KMS-11 (cell line): ENCODE data around the gene SLC38A10.

ENCODE experiments used
- H2AFZ ChIP-seq: fragments of 200-600 bp; sonication (generic); 2 replicates; pipeline ENCODE4 v1.6.1; 2016; ENCODE audit warnings: antibody characterized with exemption, mixed run types, low read depth
- H3K27ac ChIP-seq: fragments of 200-600 bp; sonication (generic); 2 replicates; pipeline ENCODE4 v1.6.1; 2016; ENCODE audit warnings: mild to moderate bottlenecking, mixed run types
- H3K27me3 ChIP-seq: fragments of 200-600 bp; sonication (generic); 2 replicates; pipeline ENCODE4 v1.6.1; 2017; ENCODE audit warnings: mild to moderate bottlenecking, low read depth, mixed run types, moderate library complexity; ENCODE audit not compliant: insufficient read depth
- H3K36me3 ChIP-seq: fragments of 200-600 bp; sonication (generic); 2 replicates; pipeline ENCODE4 v1.6.1; 2017; ENCODE audit warnings: mild to moderate bottlenecking, mixed run types; ENCODE audit not compliant: insufficient read depth
- H3K4me1 ChIP-seq: fragments of 200-600 bp; sonication (generic); 2 replicates; pipeline ENCODE4 v1.6.1; 2016; ENCODE audit warnings: mild to moderate bottlenecking, low read depth, mixed run types; ENCODE audit not compliant: poor library complexity, severe bottlenecking
- H3K4me2 ChIP-seq: fragments of 200-600 bp; sonication (generic); 2 replicates; pipeline ENCODE4 v1.7.0; 2016; ENCODE audit warnings: mild to moderate bottlenecking, mixed run types
- H3K4me3 ChIP-seq: fragments of 200-600 bp; sonication (generic); IDR thresholded peaks from 2 replicates; pipeline ENCODE4 v1.6.1; 2017; ENCODE audit warnings: low read depth, low read length, mixed read lengths; ENCODE audit not compliant: insufficient read depth
- H3K79me2 ChIP-seq: fragments of 200-600 bp; sonication (generic); 2 replicates; pipeline ENCODE4 v1.6.1; 2016; ENCODE audit warnings: low read depth, mixed run types; ENCODE audit not compliant: insufficient read depth
- H3K9ac ChIP-seq: fragments of 200-600 bp; sonication (generic); 2 replicates; pipeline ENCODE4 v1.6.1; 2016; ENCODE audit warnings: mild to moderate bottlenecking, mixed run types
- H4K20me1 ChIP-seq: fragments of 200-600 bp; sonication (generic); 2 replicates; pipeline ENCODE4 v1.6.1; 2016; ENCODE audit warnings: mild to moderate bottlenecking, mixed run types; ENCODE audit not compliant: insufficient read depth
- CTCF ChIP-seq: fragments of 200-600 bp; sonication (generic); conservative IDR thresholded peaks from 2 replicates; pipeline ENCODE4 v1.6.1; 2017; ENCODE audit warnings: low read depth, mild to moderate bottlenecking, antibody characterized with exemption, low read length, moderate library complexity, mixed read lengths

The SLC38A10 gene

GRCh38 chr17:81204578-81204977, 90.5 kb downstream of the SLC38A10 start:
- H3K4me3 ChIP-seq = no peak overlapping the region
- H3K79me2 ChIP-seq = no peaks in the 10 kb centered on the region
- H3K36me3 ChIP-seq = no peaks in the 10 kb centered on the region
- no peaks in the 10 kb centered on the region for H4K20me1 ChIP-seq
- no peaks in the 10 kb centered on the region for H3K4me1 ChIP-seq
- no peak for TF ChIP-seq CTCF
- no peak overlapping the region for H3K27ac ChIP-seq
- H3K9ac ChIP-seq = no peak overlapping the region
- no peaks in the 10 kb centered on the region for H3K27me3 ChIP-seq
- H3K4me2 ChIP-seq = no peak overlapping the region
- H2AFZ ChIP-seq = no peak overlapping the region

- H3K27ac ChIP-seq = no peak overlapping the region
- no peak overlapping the region for H3K4me3 ChIP-seq
- no peak overlapping the region for H2AFZ ChIP-seq
- H3K27me3 ChIP-seq = no peaks in the 10 kb centered on the region
- no peak overlapping the region for H3K4me2 ChIP-seq
- H3K4me1 ChIP-seq = no peaks in the 10 kb centered on the region
- H3K79me2 ChIP-seq = no peaks in the 10 kb centered on the region
- H4K20me1 ChIP-seq = no peaks in the 10 kb centered on the region
- H3K36me3 ChIP-seq = no peaks in the 10 kb centered on the region
- no peak overlapping the region for H3K9ac ChIP-seq
- TF ChIP-seq CTCF = no peak
These were observed 92.0 kb downstream of the SLC38A10 start for GRCh38 chr17:81203136-81203535.

- TF ChIP-seq CTCF = no peak
- Histone ChIP-seq H3K4me3 (no peak overlapping the region), H3K79me2 (no peaks in the 10 kb centered on the region), H3K27ac (no peak overlapping the region), H3K4me2 (no peak overlapping the region), H4K20me1 (no peaks in the 10 kb centered on the region), H3K9ac (no peak overlapping the region), H3K27me3 (no peaks in the 10 kb centered on the region), H3K4me1 (no peaks in the 10 kb centered on the region), H2AFZ (no peak overlapping the region), H3K36me3 (no peaks in the 10 kb centered on the region)
These were observed 92.8 kb downstream of the SLC38A10 start for GRCh38 chr17:81202318-81202717.

- no peak overlapping the region for H3K9ac ChIP-seq
- H3K36me3 ChIP-seq = no peaks in the 10 kb centered on the region
- no peak overlapping the region for H3K4me2 ChIP-seq
- H3K79me2 ChIP-seq = no peaks in the 10 kb centered on the region
- H4K20me1 ChIP-seq = no peaks in the 10 kb centered on the region
- peak; percentile 74 for TF ChIP-seq CTCF
- H3K27me3 ChIP-seq = no peaks in the 10 kb centered on the region
- H3K4me1 ChIP-seq = no peaks in the 10 kb centered on the region
- no peak overlapping the region for H2AFZ ChIP-seq
- no peak overlapping the region for H3K4me3 ChIP-seq
- no peak overlapping the region for H3K27ac ChIP-seq
These were observed 94.2 kb downstream of the SLC38A10 start for GRCh38 chr17:81200695-81201580.
